ENCODE data around the gene CSNK1G2.
A peak's percentile ranks its signal among the peaks of the same experiment; 100 is the strongest.
"Not testable (repeated sequence)": the region's sequence is repeated elsewhere in the genome, so short reads cannot be mapped to it uniquely, and the experiment has no call there.

CSNK1G2 gene

GRCh38 chr19:1970003-1970805, 29.2 kb downstream of the CSNK1G2 start:
- DNase-seq, result peak; percentile 31

GRCh38 chr19:1970806-1971502, 30.0 kb downstream of the CSNK1G2 start:
- no peak for DNase-seq

GRCh38 chr19:1974381-1975161, 33.6 kb downstream of the CSNK1G2 start:
- no peak for DNase-seq

- DNase-seq, result no peak
Observed at GRCh38 chr19:1975162-1975480, 34.1 kb downstream of the CSNK1G2 start.

GRCh38 chr19:1977120-1977519, 36.1 kb downstream of the CSNK1G2 start:
- DNase-seq, result no peak

GRCh38 chr19:1978346-1978894, 37.4 kb downstream of the CSNK1G2 start:
- DNase-seq, result no peak

- DNase-seq, result no peak
Observed at GRCh38 chr19:1979017-1979416, 38.0 kb downstream of the CSNK1G2 start.

- no peak for DNase-seq
Observed at GRCh38 chr19:1979642-1980041, 38.7 kb downstream of the CSNK1G2 start.

- no peak for DNase-seq
Observed at GRCh38 chr19:1980091-1980808, 39.3 kb downstream of the CSNK1G2 start.

- DNase-seq, result no peak
Observed at GRCh38 chr19:1980809-1981181, 39.8 kb downstream of the CSNK1G2 start.

GRCh38 chr19:1981253-1981652, 40.3 kb downstream of the CSNK1G2 start:
- no peak for DNase-seq

- DNase-seq, result no peak
Observed at GRCh38 chr19:1984357-1984756, 43.4 kb downstream of the CSNK1G2 start.

- no peak for DNase-seq
Observed at GRCh38 chr19:1985588-1986356, 44.8 kb downstream of the CSNK1G2 start.

- DNase-seq, result no peak
Observed at GRCh38 chr19:1986357-1987162, 45.6 kb downstream of the CSNK1G2 start.

GRCh38 chr19:1987197-1988187, 46.5 kb downstream of the CSNK1G2 start:
- DNase-seq, result no peak

- DNase-seq, result not testable (repeated sequence)
Observed at GRCh38 chr19:1988464-1988863, 47.5 kb downstream of the CSNK1G2 start.

- no peak for DNase-seq
Observed at GRCh38 chr19:1989513-1990229, 48.7 kb downstream of the CSNK1G2 start.

- DNase-seq, result no peak
Observed at GRCh38 chr19:1990230-1991017, 49.5 kb downstream of the CSNK1G2 start.

Measured in EL (cell line).